GM12801 (cell line): ENCODE data around the gene LIPC.

Experiments
- TF ChIP-seq, protein P1 (sequence below): IDR thresholded peaks from one replicate; pipeline ENCODE4 v1.5.1; 2011; ENCODE audit warnings: control low read depth; ENCODE audit not compliant: insufficient read length; ENCODE audit errors: extremely low read depth

LIPC gene

DNA sequence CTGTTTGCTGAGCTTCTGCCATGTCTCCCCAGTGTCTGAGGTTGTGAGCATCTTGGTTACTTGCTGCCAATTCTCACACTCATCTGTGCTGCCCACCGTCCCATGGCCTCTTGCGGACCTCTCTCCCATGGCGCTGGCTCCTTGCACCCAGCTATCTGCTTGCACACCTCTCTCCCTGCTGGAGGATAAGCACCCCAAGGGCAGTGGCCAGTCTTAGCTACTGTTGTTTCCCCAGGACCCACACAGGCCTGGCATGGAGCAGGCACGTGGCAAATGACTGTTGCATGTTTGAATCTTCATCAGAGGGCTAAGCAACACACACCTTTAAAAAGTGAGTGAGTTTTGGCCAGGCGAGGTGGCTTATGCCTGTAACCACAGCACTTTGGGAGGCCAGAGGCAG, 14.7 kb downstream of the LIPC start:
- TF ChIP-seq, protein P1, sequence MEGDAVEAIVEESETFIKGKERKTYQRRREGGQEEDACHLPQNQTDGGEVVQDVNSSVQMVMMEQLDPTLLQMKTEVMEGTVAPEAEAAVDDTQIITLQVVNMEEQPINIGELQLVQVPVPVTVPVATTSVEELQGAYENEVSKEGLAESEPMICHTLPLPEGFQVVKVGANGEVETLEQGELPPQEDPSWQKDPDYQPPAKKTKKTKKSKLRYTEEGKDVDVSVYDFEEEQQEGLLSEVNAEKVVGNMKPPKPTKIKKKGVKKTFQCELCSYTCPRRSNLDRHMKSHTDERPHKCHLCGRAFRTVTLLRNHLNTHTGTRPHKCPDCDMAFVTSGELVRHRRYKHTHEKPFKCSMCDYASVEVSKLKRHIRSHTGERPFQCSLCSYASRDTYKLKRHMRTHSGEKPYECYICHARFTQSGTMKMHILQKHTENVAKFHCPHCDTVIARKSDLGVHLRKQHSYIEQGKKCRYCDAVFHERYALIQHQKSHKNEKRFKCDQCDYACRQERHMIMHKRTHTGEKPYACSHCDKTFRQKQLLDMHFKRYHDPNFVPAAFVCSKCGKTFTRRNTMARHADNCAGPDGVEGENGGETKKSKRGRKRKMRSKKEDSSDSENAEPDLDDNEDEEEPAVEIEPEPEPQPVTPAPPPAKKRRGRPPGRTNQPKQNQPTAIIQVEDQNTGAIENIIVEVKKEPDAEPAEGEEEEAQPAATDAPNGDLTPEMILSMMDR = no peak

DNA sequence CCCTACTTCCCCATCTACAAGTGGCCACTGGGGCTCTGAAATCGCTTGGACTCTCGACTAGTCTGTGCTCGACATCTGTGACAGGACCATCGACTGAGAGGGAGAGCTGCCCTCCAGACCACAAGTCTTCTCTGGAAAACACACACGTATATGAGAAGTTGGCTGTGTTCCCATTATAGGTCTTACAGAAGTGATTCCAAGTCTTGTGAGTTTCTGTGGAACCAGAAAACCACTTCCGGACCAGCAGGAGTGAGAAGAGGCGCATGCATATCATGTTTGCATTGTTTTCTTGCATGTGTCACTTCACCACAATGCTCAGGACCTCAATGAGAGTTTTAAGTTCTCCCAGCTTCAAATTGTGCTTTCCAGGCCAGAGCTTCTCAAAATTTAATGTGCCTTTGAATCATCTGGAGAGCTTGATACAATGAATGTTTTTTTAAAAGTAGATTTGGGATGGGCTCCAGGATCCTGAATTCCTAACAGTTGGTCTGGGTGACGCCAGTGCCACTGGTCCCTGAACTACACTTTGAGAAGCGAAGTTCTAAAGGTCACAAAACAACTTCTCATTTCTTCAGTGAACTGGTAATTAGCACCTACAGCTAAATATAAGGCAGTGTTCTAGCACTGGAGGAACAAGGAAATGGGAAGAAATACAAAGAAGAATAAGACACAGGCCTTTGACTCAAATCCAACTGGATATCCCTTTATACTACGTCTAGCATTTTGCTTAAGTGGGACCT, 15.7 kb downstream of the LIPC start:
- TF ChIP-seq, protein P1 = no peak

DNA sequence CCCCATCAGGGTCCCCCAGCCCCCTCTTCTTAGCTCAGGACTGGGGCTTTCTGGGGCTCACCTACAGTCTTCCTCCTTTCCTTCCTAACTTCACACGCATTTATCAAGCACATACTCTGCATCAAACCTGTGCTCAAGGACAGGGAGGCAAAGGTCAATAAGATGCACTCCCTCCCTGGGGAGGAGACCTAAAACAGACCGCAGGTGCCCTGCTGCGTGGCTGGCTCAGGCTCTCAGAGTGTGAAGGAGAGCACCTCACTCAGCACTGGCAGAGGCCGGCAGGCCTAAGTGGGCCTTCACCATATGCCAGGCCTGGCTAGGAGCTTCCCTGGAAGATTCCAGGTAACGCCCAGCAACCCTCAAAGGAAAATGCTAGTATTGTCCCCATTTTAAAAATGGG, 16.5 kb downstream of the LIPC start:
- TF ChIP-seq, protein P1 = no peak

DNA sequence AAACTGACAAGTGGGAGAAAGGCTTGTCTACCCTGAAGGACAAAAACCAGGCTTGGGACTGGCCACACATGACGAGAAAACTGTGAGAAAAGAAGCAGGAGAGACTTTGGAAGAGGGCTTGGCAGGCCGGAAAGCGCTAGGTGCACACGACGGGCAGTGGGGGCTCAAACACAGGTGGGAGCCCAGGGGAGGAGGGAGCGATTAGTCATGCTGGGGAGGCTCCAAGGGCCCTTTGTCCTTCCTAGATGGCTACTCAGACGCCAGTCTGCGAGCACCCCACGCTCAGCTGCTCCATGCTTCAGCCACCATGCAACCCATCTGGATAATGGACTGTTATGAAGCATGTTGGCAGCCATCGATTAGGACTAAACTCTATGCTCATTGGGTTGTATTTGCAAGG, 17.1 kb downstream of the LIPC start:
- TF ChIP-seq, protein P1 = no peak

DNA sequence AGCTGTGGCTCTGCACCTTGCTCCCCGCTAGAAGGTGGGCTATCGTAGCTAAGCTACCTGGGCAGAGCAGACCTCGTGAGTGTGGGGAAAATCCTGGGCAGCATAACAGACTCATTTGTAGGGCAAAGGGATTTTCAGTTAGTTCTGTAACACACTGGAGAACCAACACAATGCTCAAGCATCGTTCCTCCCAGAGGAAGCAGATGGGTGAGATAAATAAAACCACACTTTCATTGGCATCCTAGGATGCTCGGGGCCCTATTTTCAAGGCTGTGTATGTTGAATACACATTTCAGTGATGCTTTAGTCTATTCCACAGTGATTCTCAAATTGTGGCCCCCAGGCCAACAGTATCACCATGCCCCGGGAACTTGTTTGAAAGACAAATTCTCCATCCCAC, 20.0 kb downstream of the LIPC start:
- TF ChIP-seq, protein P1 = no peak

DNA sequence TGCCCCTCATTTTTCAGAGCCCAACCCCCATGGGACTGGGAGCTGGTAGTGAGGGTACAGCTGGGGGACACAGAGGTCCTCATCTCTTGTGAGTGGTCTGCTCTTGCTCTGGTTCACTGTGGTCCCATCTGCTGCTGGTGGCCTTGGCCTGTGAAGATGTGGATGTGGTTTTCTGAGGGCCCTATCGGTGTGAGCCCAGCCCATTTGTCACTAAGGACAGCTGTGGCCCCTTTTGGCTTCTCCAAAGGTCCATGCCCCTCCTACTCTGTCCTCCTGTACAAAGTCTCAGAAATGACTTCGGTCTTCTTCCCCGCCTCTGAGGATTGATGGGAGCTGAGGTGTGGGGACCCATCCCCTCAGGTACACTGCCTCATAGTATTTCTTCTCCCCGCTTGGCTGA, 21.0 kb downstream of the LIPC start:
- TF ChIP-seq, protein P1 = no peak

DNA sequence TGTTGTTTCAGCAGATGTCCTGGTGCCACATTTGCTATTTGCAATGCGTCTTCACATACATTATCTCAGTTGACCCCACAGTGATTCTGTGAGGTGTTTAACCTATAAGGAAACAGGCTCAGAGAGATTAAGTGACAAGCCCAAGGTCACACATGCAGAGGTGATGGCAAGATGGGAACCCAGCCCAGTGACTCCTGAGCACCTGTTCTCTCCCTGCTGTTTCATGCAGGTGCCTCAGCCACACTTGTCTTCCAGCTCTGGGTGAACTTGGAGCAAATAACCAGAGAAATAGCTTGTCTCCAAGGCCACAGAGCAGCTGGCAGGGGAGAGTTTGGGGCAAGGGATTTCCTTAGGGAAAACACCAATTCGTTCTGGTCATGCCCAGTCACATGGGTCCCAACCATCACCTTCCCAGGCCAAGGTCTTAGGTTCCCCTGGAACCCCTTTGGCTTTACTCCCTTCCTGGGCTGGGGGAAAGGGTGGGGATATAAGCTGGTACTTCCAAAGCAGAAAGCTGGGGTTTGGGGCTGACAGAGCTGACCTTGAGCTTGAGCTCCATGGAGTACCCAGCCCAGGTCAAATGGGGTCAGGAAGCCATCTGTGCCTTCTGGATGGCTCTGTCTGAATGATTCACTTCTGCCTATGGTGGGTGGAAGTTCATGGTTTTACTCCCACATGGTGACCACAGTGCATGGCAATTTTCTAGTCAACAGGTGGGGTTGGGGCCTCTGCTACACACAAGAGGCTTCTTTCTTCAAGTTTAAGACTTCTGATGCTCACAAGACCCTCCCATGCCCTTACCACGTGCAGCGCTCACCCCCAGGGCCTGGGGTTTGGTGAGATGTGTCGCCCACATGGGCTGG, 22.4 kb downstream of the LIPC start:
- TF ChIP-seq, protein P1 = no peak
